ENCODE measurements around the gene CBX2.

Gene CBX2

DNA sequence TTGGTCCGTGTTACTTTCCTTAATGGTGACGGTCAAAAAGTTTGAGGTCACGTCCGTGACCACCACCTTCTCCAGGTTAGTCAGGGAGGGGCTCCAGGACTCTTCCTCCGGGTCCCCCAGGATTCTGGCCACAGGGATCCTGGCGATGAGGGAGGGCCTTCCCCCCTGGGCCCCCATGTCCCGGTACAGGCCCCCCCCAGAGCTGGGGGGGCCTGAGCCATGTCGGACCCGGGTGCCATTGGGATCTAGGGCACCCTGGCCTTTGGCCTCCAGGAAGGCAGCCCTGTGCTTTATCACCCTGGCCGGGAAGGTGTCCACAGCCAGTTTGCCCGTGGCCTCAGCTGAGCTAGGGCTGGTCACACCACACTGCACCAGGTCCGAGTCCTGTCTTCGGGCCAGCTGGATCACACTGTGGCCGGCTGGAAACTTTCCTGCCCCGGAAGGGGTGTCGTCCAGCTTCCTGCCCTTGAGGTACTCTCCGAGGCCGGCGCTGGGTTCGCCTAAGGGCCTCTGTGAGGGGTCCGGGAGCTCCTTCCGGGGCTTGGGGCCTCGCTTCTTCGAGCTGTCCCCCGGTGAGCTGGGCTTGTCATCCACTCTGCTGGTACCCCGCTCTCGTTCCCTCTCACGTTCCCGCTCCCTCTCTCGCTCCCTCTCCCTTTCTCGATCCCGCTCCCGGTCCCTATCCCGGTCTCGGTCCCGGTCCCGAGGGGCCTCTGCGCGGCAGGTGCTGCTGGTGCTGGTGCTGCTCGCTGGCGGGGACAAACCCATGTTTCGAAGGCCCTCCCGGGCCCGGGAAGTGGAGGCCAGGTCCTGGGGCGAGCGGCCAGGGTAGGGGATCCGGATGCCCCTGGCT, 16.9 kb downstream of the CBX2 start:
- TF ChIP-seq, protein P1, sequence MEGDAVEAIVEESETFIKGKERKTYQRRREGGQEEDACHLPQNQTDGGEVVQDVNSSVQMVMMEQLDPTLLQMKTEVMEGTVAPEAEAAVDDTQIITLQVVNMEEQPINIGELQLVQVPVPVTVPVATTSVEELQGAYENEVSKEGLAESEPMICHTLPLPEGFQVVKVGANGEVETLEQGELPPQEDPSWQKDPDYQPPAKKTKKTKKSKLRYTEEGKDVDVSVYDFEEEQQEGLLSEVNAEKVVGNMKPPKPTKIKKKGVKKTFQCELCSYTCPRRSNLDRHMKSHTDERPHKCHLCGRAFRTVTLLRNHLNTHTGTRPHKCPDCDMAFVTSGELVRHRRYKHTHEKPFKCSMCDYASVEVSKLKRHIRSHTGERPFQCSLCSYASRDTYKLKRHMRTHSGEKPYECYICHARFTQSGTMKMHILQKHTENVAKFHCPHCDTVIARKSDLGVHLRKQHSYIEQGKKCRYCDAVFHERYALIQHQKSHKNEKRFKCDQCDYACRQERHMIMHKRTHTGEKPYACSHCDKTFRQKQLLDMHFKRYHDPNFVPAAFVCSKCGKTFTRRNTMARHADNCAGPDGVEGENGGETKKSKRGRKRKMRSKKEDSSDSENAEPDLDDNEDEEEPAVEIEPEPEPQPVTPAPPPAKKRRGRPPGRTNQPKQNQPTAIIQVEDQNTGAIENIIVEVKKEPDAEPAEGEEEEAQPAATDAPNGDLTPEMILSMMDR (IDR thresholded peaks at IDR 0.05; ENCODE audit: low read length, missing control alignments) = no peak
- no peak overlapping the region for H3K4me3 ChIP-seq (replicated peaks; ENCODE audit: low read depth, low read length)

DNA sequence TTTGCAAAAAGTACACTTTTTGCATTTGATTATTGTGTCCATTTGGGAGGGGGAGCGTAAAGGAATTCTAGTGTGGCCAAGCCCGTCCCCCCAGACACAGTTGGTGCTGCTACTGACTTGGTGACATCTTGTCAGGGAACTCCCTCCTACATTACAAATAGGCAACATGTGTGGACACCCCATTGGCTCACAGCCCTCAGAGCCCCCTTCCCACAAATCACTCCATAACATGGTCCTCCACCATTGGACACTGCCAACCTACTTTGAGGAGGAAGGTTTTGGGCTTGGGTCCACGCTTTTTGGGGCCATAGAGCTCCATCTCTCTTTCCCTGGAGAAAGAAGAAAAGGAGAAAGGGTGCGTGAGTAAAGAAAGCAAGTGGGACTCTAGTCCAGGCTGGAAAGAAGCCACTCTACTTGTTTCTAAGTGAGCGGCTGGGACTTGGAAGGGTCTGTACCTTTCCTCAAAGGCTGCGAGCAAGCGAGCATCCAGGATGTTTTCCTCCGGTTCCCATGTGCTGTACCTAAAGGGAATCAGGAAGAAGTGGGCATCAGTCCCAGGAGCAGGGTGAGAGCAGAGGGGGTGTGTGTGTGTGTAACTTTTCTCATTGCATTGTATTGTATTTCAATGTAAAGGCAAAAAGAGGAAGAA, 18.0 kb downstream of the CBX2 start:
- H3K4me3 ChIP-seq (replicated peaks; ENCODE audit: low read depth, low read length) = peak overlapping the region; percentile 75
- DNase-seq (ENCODE audit: low read depth) = no peak
- TF ChIP-seq, protein P1 (IDR thresholded peaks at IDR 0.05; ENCODE audit: low read length, missing control alignments) = no peak

More for the DNA sequence above, 16.9 kb downstream of the CBX2 start:
- DNase-seq (ENCODE audit: low read depth) = no peak

DNA sequence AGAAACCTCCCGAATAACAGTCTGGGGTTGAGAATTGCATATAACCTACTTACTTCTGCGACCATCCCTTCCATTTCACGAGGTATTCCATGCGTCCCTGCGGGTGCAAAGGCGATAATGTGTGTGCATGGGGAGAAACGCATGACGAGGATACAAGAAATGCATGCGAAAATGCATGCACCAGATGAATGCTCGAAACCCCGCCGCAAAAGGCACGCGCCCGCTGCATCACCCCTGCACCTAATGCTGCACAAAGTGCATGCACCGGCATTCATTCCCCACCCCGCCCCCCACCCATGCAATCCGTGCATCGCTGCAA, 18.5 kb downstream of the CBX2 start:
- DNase-seq (ENCODE audit: low read depth) = no peak
- H3K4me3 ChIP-seq (replicated peaks; ENCODE audit: low read depth, low read length) = peak overlapping the region; percentile 75
- TF ChIP-seq, protein P1 (IDR thresholded peaks at IDR 0.05; ENCODE audit: low read length, missing control alignments) = no peak

DNA sequence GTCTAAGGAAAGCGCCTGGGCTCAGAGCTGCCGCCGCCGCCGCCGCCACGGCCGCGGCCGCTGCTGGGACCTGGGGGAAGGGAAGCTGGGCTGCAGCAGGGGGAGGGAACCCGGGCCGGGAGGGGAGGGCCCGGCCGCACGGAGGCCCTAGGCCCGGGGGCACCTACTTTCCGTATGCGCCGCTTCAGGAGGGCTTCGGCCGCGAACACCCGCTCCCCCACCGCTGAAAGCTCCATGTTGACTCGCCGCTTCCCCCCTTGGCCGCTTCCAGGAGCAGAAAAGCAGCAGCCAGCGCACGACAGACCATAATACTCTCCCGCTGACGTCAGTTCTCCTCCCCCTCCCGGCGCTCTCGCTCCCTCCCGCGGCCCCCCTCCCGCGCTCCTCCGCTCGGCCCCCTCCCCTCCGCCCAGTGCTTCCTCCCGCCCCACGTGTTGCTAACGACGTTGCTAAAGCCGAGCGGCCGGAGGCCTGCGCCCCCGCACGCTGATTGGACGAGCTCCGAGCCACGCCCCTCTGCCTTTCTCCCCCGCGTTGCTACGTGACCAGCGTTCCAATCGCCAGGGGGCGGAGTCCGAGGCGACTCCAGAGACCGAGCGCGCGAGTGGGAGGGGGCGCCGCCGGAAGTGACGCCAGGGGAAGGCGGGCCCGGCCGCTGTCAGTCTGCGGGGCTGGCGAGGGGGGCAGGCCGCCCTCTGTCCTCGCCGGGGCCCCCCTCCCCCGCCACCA, 19.0 kb downstream of the CBX2 start, which contains the start of gene CBX8:
Gene CBX8 (minus strand): TSS at position 315 of the 729 bp plus-strand sequence. CDS start 79 bp downstream, at position 236.
- peak within 1 kb of the TSS; percentile 75 for H3K4me3 ChIP-seq (replicated peaks; ENCODE audit: low read depth, low read length)
- TF ChIP-seq, protein P1 (IDR thresholded peaks at IDR 0.05; ENCODE audit: low read length, missing control alignments) = no peak
- peak; percentile 100 for DNase-seq (ENCODE audit: low read depth)

DNA sequence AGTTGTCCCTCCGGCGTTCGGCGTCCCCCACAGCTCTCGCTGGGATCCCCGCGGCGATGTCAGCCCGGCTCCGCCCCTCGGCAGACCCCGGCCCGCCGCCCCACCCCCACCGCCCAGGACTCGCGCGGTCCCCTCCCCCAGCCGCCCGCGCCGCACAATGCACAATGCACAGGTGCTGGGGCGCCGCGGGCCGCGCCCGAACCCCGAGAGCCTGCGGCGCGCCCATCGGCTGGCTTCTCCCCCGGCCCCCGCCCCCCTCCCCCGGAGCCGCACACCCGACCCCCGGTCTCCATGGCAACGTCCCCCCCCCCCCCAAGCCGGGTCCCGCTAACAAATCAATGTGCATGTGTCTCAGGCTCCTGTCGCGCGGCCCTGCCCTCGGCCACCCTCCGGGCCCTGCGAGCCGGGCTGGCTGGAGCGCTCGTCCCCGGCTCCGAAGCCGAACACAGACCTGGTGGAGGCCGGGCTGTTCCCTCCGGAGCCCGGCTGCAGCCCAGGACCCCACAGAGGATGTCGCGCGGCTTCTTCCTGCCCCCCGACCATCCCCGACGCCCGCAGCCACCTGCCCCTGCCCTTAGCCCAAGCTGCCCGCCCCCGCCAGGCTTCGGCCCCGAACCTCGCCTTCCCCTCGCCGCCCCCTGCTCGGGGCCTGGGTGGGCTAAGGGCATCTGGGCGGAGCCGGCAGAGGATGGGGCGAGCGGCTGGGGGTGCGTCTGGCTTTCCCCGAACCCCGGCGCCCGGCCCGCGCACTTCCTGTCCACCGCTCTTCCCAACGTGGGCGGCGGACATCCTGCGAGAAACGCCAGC, 19.7 kb downstream of the CBX2 start:
- H3K4me3 ChIP-seq (replicated peaks; ENCODE audit: low read depth, low read length) = peak overlapping the region; percentile 55
- DNase-seq (ENCODE audit: low read depth) = no peak
- TF ChIP-seq, protein P1 (IDR thresholded peaks at IDR 0.05; ENCODE audit: low read length, missing control alignments) = no peak

Data from fibroblast of pulmonary artery (primary cell).